Esophagus muscularis mucosa (tissue), 4 donors: ENCODE data around the gene GKN2. TPM values are rescaled to one million over a fixed set of nuclear protein-coding genes. Genes with fewer than 3 reads are reported as not detected.

Source experiments
- DNase-seq: peaks from one replicate; pipeline ENCODE4 v3.0.0-alpha.2; 2017; ENCODE audit errors: extremely low spot score
- H3K27ac ChIP-seq, 4 donors: fragments of 200-600 bp; sonication (generic); replicated peaks in 1 of 4; 1 replicate in 3 of 4; 2 replicates in 1 of 4; pipeline ENCODE4 v1.5.1; 2016 to 2019; ENCODE audit warnings: mild to moderate bottlenecking in 1 of 4
- H3K27me3 ChIP-seq, 4 donors: fragments of 200-600 bp; sonication (generic); one replicate each; pipeline versions ENCODE4 v1.5.1 to v1.6.0; 2016 to 2019
- H3K36me3 ChIP-seq, 4 donors: fragments of 200-600 bp; sonication (generic); one replicate each; pipeline ENCODE4 v1.5.1; 2016 to 2019
- H3K4me1 ChIP-seq, 4 donors: fragments of 200-600 bp; sonication (generic); one replicate each; pipeline ENCODE4 v1.5.1; 2016 to 2019
- H3K4me3 ChIP-seq, 4 donors: fragments of 200-600 bp; sonication (generic); 1 replicate in 2 of 4; 2 replicates in 2 of 4; pipeline ENCODE4 v1.5.1; 2016 to 2019; ENCODE audit warnings: mild to moderate bottlenecking in 4 of 4, moderate library complexity in 1 of 4
- H3K9me3 ChIP-seq, 4 donors: fragments of 200-600 bp; sonication (generic); 1 replicate in 3 of 4; 2 replicates in 1 of 4; pipeline ENCODE4 v1.5.1; 2016 to 2019
- CTCF ChIP-seq, 3 experiments: fragments of 200-600 bp in 2 of 3; fragments of 450-650 bp in 1 of 3; sonication (generic) in 2 of 3; IDR thresholded peaks; one replicate each; pipeline ENCODE4 v1.5.1; 2017 to 2019; ENCODE audit warnings: antibody characterized with exemption in 3 of 3, mild to moderate bottlenecking in 2 of 3, moderate library complexity in 1 of 3
- EP300 ChIP-seq: sonication (generic); formaldehyde crosslinking; IDR thresholded peaks from one replicate; pipeline ENCODE4 v1.6.1; 2017; ENCODE audit warnings: antibody characterized with exemption
- POLR2A ChIP-seq: fragments of 450-650 bp; IDR thresholded peaks from one replicate; pipeline ENCODE4 v1.6.1; 2017; ENCODE audit warnings: antibody characterized with exemption, moderate library complexity, mild to moderate bottlenecking, low read depth
- POLR2AphosphoS5 ChIP-seq, 2 donors: sonication (generic); formaldehyde crosslinking; IDR thresholded peaks; one replicate each; pipeline ENCODE4 v1.6.1; 2017; ENCODE audit warnings: antibody characterized with exemption in 2 of 2
- WGBS: methylation state at CpG from one replicate; pipeline ENCODE4 v1.1.5; 2018; 5-methylcytosine and 5-hydroxymethylcytosine counted together
- intact Hi-C: fragments of 100-400 bp; cut with DNase I; formaldehyde crosslinking; loops from one replicate; pipeline ENCODE4 v1.15.1; 2023
- total RNA-seq, 4 donors: library from RNA; depleted of rRNA; stranded (reverse); fragments of >200 nt; gene quantifications; one replicate each; pipeline versions ENCODE4 v1.1.0 to v1.2.1, GENCODE V29; 2016

Gene GKN2
- total RNA-seq, 4 donors from 2014 or later = not detected

- no peaks in the 10 kb centered on the region for H3K4me1 ChIP-seq
- H3K4me3 ChIP-seq = no peak overlapping the region
- no peak for DNase-seq
- H3K9me3 ChIP-seq = no peaks in the 10 kb centered on the region
- H3K27me3 ChIP-seq = no peaks in the 10 kb centered on the region
- intact Hi-C loops = no loop called here
- H3K36me3 ChIP-seq = no peaks in the 10 kb centered on the region
- no peak for TF ChIP-seq POLR2A
- no peak for TF ChIP-seq POLR2AphosphoS5 (IDR thresholded peaks at IDR 0.05)
- no peak for TF ChIP-seq EP300
- TF ChIP-seq CTCF (IDR thresholded peaks at IDR 0.05) = no peak
- H3K27ac ChIP-seq = no peak overlapping the region
- WGBS = 89% methylated on average over 4 of the region's 4 CpGs
Observed at GRCh38 chr2:68951899-68952298, 794 bp downstream of the GKN2 start.

- Histone ChIP-seq H3K9me3 (no peaks in the 10 kb centered on the region), H3K4me3 (no peak overlapping the region), H3K27ac (no peak overlapping the region), H3K36me3 (no peaks in the 10 kb centered on the region), H3K27me3 (no peaks in the 10 kb centered on the region), H3K4me1 (peaks cover 1 to 4% (median 3%) of the 10 kb centered on the region in 4 donors)
- no peak for DNase-seq
- WGBS = 68% methylated on average over 1 of the region's 1 CpG
- intact Hi-C loops = no loop called here
- TF ChIP-seq EP300 (no peak), POLR2A (no peak), CTCF (IDR thresholded peaks at IDR 0.05) (no peak), POLR2AphosphoS5 (IDR thresholded peaks at IDR 0.05) (no peak)
Observed at GRCh38 chr2:68948710-68949109, 4.0 kb downstream of the GKN2 start.

GRCh38 chr2:68946117-68946516 is 6.6 kb downstream of the GKN2 start:
- no peak for DNase-seq
- intact Hi-C loops = no loop called here
- H3K36me3 ChIP-seq = no peaks in the 10 kb centered on the region
- H3K27me3 ChIP-seq = no peaks in the 10 kb centered on the region
- H3K4me1 ChIP-seq = peaks cover 6 to 10% (median 10%) of the 10 kb centered on the region in 4 donors
- no peaks in the 10 kb centered on the region for H3K9me3 ChIP-seq
- H3K27ac ChIP-seq = no peak overlapping the region
- H3K4me3 ChIP-seq = no peak overlapping the region
- WGBS = 69% methylated on average over 3 of the region's 3 CpGs
- TF ChIP-seq POLR2A (no peak), EP300 (no peak), POLR2AphosphoS5 (IDR thresholded peaks at IDR 0.05) (no peak), CTCF (IDR thresholded peaks at IDR 0.05) (no peak)

- H3K4me3 ChIP-seq = no peak overlapping the region
- 31% methylated on average over 20 of the region's 27 CpGs for WGBS
- no peak overlapping the region for H3K27ac ChIP-seq
- no peaks in the 10 kb centered on the region for H3K27me3 ChIP-seq
- no peak for DNase-seq
- intact Hi-C loops = loop anchor here (2.0 to 5.0 kb wide), 2 partner anchors 68 to 365 kb away; partner anchors contain the start of gene ANTXR1
- peaks cover 6 to 10% (median 10%) of the 10 kb centered on the region in 4 donors for H3K4me1 ChIP-seq
- H3K36me3 ChIP-seq = no peaks in the 10 kb centered on the region
- TF ChIP-seq POLR2AphosphoS5 (IDR thresholded peaks at IDR 0.05) (no peak), EP300 (no peak), POLR2A (no peak), CTCF (IDR thresholded peaks at IDR 0.05) (peak; percentile 74 to 90 (median 81))
- no peaks in the 10 kb centered on the region for H3K9me3 ChIP-seq
Observed at GRCh38 chr2:68943581-68944568, 8.8 kb downstream of the GKN2 start.
